Aorta (tissue), 5 donors: ENCODE results near the gene CACNA1H. TPM values are rescaled to one million over a fixed set of nuclear protein-coding genes. Genes with fewer than 3 reads are reported as not detected.
A peak's percentile ranks its signal among the peaks of the same experiment; 100 is the strongest.

ENCODE experiments used
- ATAC-seq: fragments of 200-7000 bp; cut with Tn5 transposase; one replicate; pipeline ENCODE4 v1.9.1; 2022; ENCODE audit warnings: moderate library complexity; ENCODE audit not compliant: low FRiP score
- DNase-seq, 2 donors: peaks; one replicate each; pipeline ENCODE4 v3.0.0-alpha.2; 2020
- H3K27ac ChIP-seq, 2 donors: one replicate each; pipeline ENCODE4 v1.5.1; 2013; ENCODE audit warnings: low read length in 2 of 2, mild to moderate bottlenecking in 2 of 2, moderate library complexity in 2 of 2, control low read depth in 1 of 2, inconsistent platforms in 1 of 2, low read depth in 1 of 2
- H3K27me3 ChIP-seq, 2 donors: one replicate each; pipeline ENCODE4 v1.6.1; 2013; ENCODE audit warnings: control low read depth in 1 of 2, low read length in 1 of 2, mild to moderate bottlenecking in 1 of 2, moderate library complexity in 1 of 2; ENCODE audit not compliant: insufficient read depth in 2 of 2, control insufficient read depth in 1 of 2
- H3K36me3 ChIP-seq, 2 donors: one replicate each; pipeline ENCODE4 v1.6.1; 2013; ENCODE audit warnings: control low read depth in 1 of 2, low read length in 1 of 2, mild to moderate bottlenecking in 1 of 2; ENCODE audit not compliant: insufficient read depth in 2 of 2, control insufficient read depth in 1 of 2
- H3K4me1 ChIP-seq, 2 donors: one replicate each; pipeline ENCODE4 v1.6.1; 2013; ENCODE audit warnings: low read length in 2 of 2, control low read depth in 1 of 2, mild to moderate bottlenecking in 1 of 2, moderate library complexity in 1 of 2; ENCODE audit not compliant: insufficient read depth in 2 of 2, control insufficient read depth in 1 of 2
- H3K4me3 ChIP-seq, 2 donors: one replicate each; pipeline ENCODE4 v1.5.1; 2013; ENCODE audit warnings: low read length in 2 of 2, control low read depth in 1 of 2, mild to moderate bottlenecking in 1 of 2
- H3K9me3 ChIP-seq: one replicate; pipeline ENCODE4 v1.6.1; 2013; ENCODE audit warnings: mild to moderate bottlenecking, low read length; ENCODE audit not compliant: control insufficient read depth
- WGBS, 2 donors: extraction: QIAGEN DNeasy Blood & Tissue Kit; methylation state at CpG; one replicate each; pipeline ENCODE4 v1.1.7; 2013; 5-methylcytosine and 5-hydroxymethylcytosine counted together
- intact Hi-C, 2 donors: fragments of 100-400 bp; cut with DNase I; formaldehyde crosslinking; loops; one replicate each; pipeline versions ENCODE4 v1.14.2 to v1.15.0; 2022
- polyA plus RNA-seq, 2 donors: library from polyadenylated mRNA; stranded (reverse); fragments of 200-250 nt; gene quantifications; one replicate each; pipeline ENCODE4 v1.2.3, GENCODE V29; 2013
- total RNA-seq, 2 donors: library from RNA; stranded (reverse); fragmentation: NEBNext Ultra II Directional; extraction: Animal tissue kit (Norgen Biotek cat#: 25700); gene quantifications; one replicate each; pipeline ENCODE4 v1.2.1, GENCODE V29; 2021
- donor health status: healthy with polysubstance abuse.
- donor health status: Bipolar disorder and iron deficiency.
- donor health status: DM: no; HTN: no; CAD: no.
- donor health status: DM: no; HTN: no; CAD: no.
- donor health status: DM: yes; HTN: yes; CAD: no.

Gene CACNA1H
- total and polyA plus RNA-seq, 4 donors: 1.3 to 17.8 (median 9.8) TPM

DNA sequence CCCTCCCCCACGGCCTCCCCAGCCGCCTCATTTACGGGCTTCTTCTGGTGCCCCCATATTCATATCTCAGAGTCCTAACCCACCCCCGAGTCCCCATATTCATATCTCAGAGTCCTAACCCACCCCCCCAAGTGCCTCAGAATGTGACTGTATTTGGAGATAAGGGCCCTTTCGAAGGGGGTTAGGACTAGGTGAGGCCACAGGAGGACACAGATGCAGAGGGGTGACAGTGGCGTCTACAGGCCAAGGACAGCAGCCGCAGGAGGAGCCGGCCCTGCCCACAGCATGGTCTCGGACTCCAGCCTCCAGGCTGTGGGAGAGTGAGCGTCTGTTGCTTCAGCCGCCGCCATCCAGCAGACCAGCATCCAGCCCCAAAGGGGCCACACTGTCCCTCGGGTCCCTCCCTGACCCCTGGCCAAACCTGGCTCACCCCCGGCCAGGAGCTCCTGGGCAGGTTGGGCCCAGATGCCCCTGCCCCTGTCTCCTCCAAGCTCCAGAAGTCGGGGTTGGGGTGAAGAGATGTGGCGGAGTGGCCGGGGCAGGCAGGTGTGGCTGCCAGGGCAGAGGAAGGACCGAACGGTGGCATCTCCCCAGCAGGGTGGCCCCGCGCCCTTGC lies 25.5 kb downstream of the CACNA1H start:
- intact Hi-C loops: no loop called here
- 87 to 90% methylated on average over 21 of the region's 21 CpGs for WGBS, 2 donors
- Histone ChIP-seq H3K27me3 (no peaks in the 10 kb centered on the region), H3K4me1 (no peaks in the 10 kb centered on the region), H3K27ac (no peak overlapping the region), H3K9me3 (no peaks in the 10 kb centered on the region), H3K36me3 (no peaks in the 10 kb centered on the region), H3K4me3 (no peak overlapping the region)
- DNase-seq (no peak), ATAC-seq (no peak)

GRCh38 chr16:1180549-1181403 lies 27.9 kb downstream of the CACNA1H start:
- H3K9me3 ChIP-seq: no peaks in the 10 kb centered on the region
- H3K36me3 ChIP-seq: no peaks in the 10 kb centered on the region
- ATAC-seq (peak; percentile 73), DNase-seq (peak; percentile 86 to 90)
- H3K27me3 ChIP-seq: no peaks in the 10 kb centered on the region
- 8 to 13% methylated on average over 34 to 38 of the region's 38 CpGs for WGBS, 2 donors
- H3K4me3 ChIP-seq: no peak overlapping the region
- intact Hi-C loops: no loop called here
- H3K4me1 ChIP-seq: no peaks in the 10 kb centered on the region
- peak overlapping the region in 1 of 2 donors; percentile 93 for H3K27ac ChIP-seq

DNA sequence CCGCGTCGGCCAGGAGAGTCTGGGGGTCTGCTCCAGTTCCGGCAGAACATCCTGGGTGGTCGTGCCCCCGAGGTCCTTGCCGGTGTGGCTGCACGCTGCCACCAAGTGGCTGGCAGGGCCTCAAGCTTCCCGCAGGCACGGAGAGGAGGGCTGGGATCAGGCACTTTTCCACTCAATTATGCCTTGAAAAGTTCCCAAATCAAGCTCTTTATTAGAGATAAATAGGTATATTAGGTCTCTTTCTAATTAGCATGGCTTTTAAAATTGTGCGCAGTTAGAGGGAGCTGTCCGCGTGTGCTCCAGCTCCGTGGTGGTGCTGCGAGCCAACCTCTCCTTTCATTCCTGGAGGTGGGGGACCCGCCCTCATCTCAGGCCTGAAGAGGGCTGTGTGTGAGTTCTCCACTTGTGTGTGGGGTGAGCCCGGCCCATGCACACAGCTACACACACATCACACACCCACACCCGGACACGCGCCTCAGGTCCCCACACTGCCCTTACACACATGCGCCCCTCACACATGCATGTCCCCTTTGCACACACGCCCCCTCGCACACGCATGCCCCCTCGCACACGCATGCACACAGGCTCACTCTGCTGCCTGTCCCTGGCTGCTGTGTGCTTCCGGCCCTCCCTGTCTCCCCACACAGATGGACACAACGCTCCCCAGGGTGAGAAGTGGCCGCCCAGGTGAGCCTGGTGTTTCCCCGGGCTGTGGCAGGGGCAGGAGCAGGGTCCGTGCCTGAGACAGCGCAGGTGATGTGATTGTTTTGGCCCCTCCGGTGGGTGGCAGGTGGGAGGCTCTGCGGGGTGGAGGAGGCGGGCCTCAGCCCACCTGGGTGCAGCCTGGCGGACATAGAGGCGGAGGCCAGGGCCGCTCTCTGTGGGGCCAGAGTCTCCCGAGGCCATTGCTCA lies 28.8 kb downstream of the CACNA1H start:
- no peaks in the 10 kb centered on the region for H3K9me3 ChIP-seq
- 31 to 36% methylated on average over 39 of the region's 39 CpGs for WGBS, 2 donors
- H3K4me3 ChIP-seq: no peak overlapping the region
- intact Hi-C loops: loop anchor here in 1 of 2 donors (2.0 kb wide), 1 partner anchor 23 kb away; no protein-coding TSS in a partner anchor
- no peaks in the 10 kb centered on the region for H3K27me3 ChIP-seq
- H3K4me1 ChIP-seq: no peaks in the 10 kb centered on the region
- H3K36me3 ChIP-seq: no peaks in the 10 kb centered on the region
- H3K27ac ChIP-seq: peak overlapping the region in 1 of 2 donors; percentile 93
- no peak for DNase-seq
- no peak for ATAC-seq

DNA sequence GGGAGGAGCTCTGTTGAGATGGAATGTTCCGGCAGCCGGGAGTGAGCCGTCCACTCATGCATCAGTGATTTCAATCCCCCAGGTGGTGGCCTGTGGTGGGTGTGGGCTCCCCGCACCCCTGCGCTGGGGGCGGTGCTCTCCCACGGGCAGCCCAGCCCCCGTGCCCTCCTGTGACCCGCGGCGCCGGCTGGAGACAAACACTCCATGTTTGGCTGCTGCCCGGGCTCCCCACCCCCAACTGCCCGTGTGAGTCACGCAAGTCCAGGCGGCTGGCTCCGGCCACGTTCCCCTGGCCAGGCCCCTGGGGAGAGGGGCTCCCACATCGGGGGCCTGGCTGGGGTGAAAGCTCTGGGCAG lies 29.4 kb downstream of the CACNA1H start:
- Histone ChIP-seq H3K36me3 (no peaks in the 10 kb centered on the region), H3K27me3 (no peaks in the 10 kb centered on the region), H3K4me3 (no peak overlapping the region), H3K4me1 (no peaks in the 10 kb centered on the region), H3K27ac (peak overlapping the region in 1 of 2 donors; percentile 39), H3K9me3 (no peaks in the 10 kb centered on the region)
- DNase-seq: peak; percentile 92 to 95
- 1 to 2% methylated on average over 17 to 19 of the region's 19 CpGs for WGBS, 2 donors
- ATAC-seq: peak; percentile 75
- intact Hi-C loops: loop anchor here in 1 of 2 donors (2.0 kb wide), 1 partner anchor 23 kb away; no protein-coding TSS in a partner anchor

DNA sequence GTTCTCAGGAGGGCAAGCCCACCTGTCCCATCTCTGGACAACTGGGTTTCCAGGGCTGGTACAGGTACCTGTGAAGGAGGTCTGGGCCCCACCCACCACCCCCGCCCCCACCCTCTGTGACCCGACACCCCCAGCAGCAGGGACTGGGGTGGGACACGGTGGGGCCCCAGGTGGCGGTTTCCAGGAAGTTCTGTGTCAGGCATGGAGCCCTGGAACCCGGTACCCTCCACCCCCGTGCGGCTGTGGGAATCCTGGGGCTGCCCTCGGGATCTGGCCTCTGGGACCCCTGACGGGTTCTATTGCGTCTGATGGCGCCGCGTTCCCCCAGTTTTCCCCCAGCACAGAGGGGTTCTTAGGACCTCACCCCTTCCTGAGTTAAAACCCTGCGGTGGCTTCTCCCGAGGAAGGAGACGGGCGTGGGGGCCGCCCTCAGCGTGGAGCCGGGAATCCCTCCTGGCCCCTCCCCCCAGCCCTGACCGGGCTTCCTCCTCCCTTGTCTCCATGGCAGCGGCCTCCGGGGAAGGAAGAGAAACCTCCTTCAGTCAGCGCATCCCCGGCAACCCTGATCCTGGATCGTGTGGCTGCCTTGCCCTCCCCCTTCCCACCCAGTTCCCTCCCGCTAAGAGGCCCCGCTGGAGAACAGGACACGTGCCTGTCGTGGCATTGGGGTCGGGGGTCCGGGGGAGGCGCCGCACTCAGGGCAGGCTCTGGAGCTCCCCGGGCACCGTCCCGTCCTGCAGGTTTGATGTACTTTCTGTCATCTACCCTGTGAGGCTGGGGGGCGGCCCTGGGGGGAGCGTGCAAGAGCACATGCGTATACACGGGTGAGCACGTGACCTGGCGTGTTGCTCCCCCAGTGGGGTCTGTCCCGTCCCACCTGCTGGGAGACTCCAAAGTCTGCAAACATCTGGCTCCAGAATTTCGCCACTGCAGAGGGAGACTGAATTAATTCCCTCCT lies 30.3 kb downstream of the CACNA1H start:
- intact Hi-C loops: loop anchor here in 1 of 2 donors (2.0 kb wide), 1 partner anchor 24 kb away; no protein-coding TSS in a partner anchor
- Histone ChIP-seq H3K27ac (no peak overlapping the region), H3K4me1 (no peaks in the 10 kb centered on the region), H3K4me3 (no peak overlapping the region), H3K36me3 (no peaks in the 10 kb centered on the region), H3K9me3 (no peaks in the 10 kb centered on the region), H3K27me3 (no peaks in the 10 kb centered on the region)
- DNase-seq (peak; percentile 83 to 88), ATAC-seq (no peak)
- WGBS, 2 donors: 45 to 50% methylated on average over 38 to 45 of the region's 45 CpGs

- Histone ChIP-seq H3K4me1 (no peaks in the 10 kb centered on the region), H3K27ac (no peak overlapping the region), H3K36me3 (no peaks in the 10 kb centered on the region), H3K9me3 (no peaks in the 10 kb centered on the region), H3K4me3 (no peak overlapping the region), H3K27me3 (no peaks in the 10 kb centered on the region)
- intact Hi-C loops: no loop called here
- ATAC-seq (no peak), DNase-seq (no peak)
- 88 to 90% methylated on average over 24 to 26 of the region's 26 CpGs for WGBS, 2 donors
Observed at GRCh38 chr16:1184156-1184868, 31.4 kb downstream of the CACNA1H start.

GRCh38 chr16:1184980-1185379 lies 32.1 kb downstream of the CACNA1H start:
- 97 to 98% methylated on average over 18 of the region's 18 CpGs for WGBS, 2 donors
- Histone ChIP-seq H3K27ac (no peak overlapping the region), H3K4me3 (no peak overlapping the region), H3K9me3 (no peaks in the 10 kb centered on the region), H3K36me3 (no peaks in the 10 kb centered on the region), H3K27me3 (no peaks in the 10 kb centered on the region), H3K4me1 (no peaks in the 10 kb centered on the region)
- intact Hi-C loops: no loop called here
- ATAC-seq (no peak), DNase-seq (no peak)
